WTC11 (cell line): ENCODE results near the gene CIB2. TPM values are rescaled to one million over a fixed set of nuclear protein-coding genes. Genes with fewer than 3 reads are reported as not detected.

Source experiments
- E2F5 ChIP-seq: sonication (generic); formaldehyde crosslinking; IDR thresholded peaks from 2 replicates; pipeline ENCODE4 v1.8.1; 2022; ENCODE audit warnings: mild to moderate bottlenecking, moderate library complexity, missing genetic modification reagents
- FOXP1 ChIP-seq: sonication (generic); formaldehyde crosslinking; IDR thresholded peaks from 2 replicates; pipeline ENCODE4 v1.8.0; 2022; ENCODE audit warnings: missing genetic modification reagents, mild to moderate bottlenecking, moderate library complexity, borderline replicate concordance
- GRHL2 ChIP-seq: fragments of 250-450 bp; sonication (Bioruptor Pico); IDR thresholded peaks from 2 replicates; pipeline ENCODE4 v1.8.0; 2022; ENCODE audit warnings: mild to moderate bottlenecking, moderate library complexity; ENCODE audit not compliant: insufficient replicate concordance, severe bottlenecking
- NR1H2 ChIP-seq: sonication (generic); formaldehyde crosslinking; IDR thresholded peaks from 2 replicates; pipeline ENCODE4 v1.9.0; 2021; ENCODE audit warnings: mild to moderate bottlenecking, moderate library complexity, missing genetic modification reagents
- OVOL2 ChIP-seq: fragments of 250-450 bp; sonication (Bioruptor Pico); IDR thresholded peaks from 2 replicates; pipeline ENCODE4 v1.9.0; 2021; ENCODE audit warnings: mild to moderate bottlenecking, borderline replicate concordance
- SMAD3 ChIP-seq: sonication (generic); formaldehyde crosslinking; IDR thresholded peaks from 2 replicates; pipeline ENCODE4 v1.8.0; 2022; ENCODE audit warnings: missing genetic modification reagents, mild to moderate bottlenecking, borderline replicate concordance
- ZNF219 ChIP-seq: sonication (generic); formaldehyde crosslinking; IDR thresholded peaks from 2 replicates; pipeline ENCODE4 v1.8.0; 2023; ENCODE audit warnings: missing genetic modification reagents, mild to moderate bottlenecking, borderline replicate concordance
- ZNF232 ChIP-seq: sonication (generic); formaldehyde crosslinking; IDR thresholded peaks from 2 replicates; pipeline ENCODE4 v1.8.0; 2022; ENCODE audit warnings: mild to moderate bottlenecking, missing genetic modification reagents
- ZNF263 ChIP-seq: sonication (generic); formaldehyde crosslinking; IDR thresholded peaks from 2 replicates; pipeline ENCODE4 v1.8.1; 2022; ENCODE audit warnings: low read depth, mild to moderate bottlenecking, moderate library complexity, missing genetic modification reagents
- ZNF416 ChIP-seq: fragments of 250-450 bp; sonication (Bioruptor Pico); IDR thresholded peaks from 2 replicates; pipeline ENCODE4 v1.9.0; 2021; ENCODE audit warnings: mild to moderate bottlenecking, inconsistent platforms
- total RNA-seq: library from RNA; stranded (reverse); gene quantifications from 3 replicates; pipeline ENCODE4 v1.2.3, GENCODE V29; 2021
- TF ChIP-seq, protein P1 (sequence below): fragments of 250-450 bp; sonication (Bioruptor Pico); IDR thresholded peaks from 2 replicates; pipeline ENCODE4 v1.9.0; 2021; ENCODE audit warnings: mild to moderate bottlenecking
- TF ChIP-seq, protein P2 (sequence below): sonication (generic); formaldehyde crosslinking; IDR thresholded peaks from 2 replicates; pipeline ENCODE4 v1.8.0; 2022; ENCODE audit warnings: mild to moderate bottlenecking, missing genetic modification reagents

The CIB2 gene
- total RNA-seq, 1 experiment from 2014 or later = 45.2 TPM

GRCh38 chr15:78054966-78055365 lies 76.3 kb downstream of the CIB2 start (continued):
- TF ChIP-seq, protein P1, sequence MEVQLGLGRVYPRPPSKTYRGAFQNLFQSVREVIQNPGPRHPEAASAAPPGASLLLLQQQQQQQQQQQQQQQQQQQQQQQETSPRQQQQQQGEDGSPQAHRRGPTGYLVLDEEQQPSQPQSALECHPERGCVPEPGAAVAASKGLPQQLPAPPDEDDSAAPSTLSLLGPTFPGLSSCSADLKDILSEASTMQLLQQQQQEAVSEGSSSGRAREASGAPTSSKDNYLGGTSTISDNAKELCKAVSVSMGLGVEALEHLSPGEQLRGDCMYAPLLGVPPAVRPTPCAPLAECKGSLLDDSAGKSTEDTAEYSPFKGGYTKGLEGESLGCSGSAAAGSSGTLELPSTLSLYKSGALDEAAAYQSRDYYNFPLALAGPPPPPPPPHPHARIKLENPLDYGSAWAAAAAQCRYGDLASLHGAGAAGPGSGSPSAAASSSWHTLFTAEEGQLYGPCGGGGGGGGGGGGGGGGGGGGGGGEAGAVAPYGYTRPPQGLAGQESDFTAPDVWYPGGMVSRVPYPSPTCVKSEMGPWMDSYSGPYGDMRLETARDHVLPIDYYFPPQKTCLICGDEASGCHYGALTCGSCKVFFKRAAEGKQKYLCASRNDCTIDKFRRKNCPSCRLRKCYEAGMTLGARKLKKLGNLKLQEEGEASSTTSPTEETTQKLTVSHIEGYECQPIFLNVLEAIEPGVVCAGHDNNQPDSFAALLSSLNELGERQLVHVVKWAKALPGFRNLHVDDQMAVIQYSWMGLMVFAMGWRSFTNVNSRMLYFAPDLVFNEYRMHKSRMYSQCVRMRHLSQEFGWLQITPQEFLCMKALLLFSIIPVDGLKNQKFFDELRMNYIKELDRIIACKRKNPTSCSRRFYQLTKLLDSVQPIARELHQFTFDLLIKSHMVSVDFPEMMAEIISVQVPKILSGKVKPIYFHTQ (CRISPR knock-in tag) = no peak
- no peak for TF ChIP-seq FOXP1 (CRISPR knock-in tag)
- TF ChIP-seq NR1H2 (CRISPR knock-in tag) = no peak
- TF ChIP-seq ZNF416 (CRISPR knock-in tag) = no peak
- no peak for TF ChIP-seq ZNF232 (CRISPR knock-in tag)
- TF ChIP-seq OVOL2 (CRISPR knock-in tag) = no peak
- TF ChIP-seq SMAD3 = no peak
- TF ChIP-seq E2F5 = no peak
- TF ChIP-seq ZNF263 (CRISPR knock-in tag) = no peak
- TF ChIP-seq, protein P2, sequence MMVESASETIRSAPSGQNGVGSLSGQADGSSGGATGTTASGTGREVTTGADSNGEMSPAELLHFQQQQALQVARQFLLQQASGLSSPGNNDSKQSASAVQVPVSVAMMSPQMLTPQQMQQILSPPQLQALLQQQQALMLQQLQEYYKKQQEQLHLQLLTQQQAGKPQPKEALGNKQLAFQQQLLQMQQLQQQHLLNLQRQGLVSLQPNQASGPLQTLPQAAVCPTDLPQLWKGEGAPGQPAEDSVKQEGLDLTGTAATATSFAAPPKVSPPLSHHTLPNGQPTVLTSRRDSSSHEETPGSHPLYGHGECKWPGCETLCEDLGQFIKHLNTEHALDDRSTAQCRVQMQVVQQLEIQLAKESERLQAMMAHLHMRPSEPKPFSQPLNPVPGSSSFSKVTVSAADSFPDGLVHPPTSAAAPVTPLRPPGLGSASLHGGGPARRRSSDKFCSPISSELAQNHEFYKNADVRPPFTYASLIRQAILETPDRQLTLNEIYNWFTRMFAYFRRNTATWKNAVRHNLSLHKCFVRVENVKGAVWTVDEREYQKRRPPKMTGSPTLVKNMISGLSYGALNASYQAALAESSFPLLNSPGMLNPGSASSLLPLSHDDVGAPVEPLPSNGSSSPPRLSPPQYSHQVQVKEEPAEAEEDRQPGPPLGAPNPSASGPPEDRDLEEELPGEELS (CRISPR knock-in tag) = no peak
- no peak for TF ChIP-seq ZNF219
- TF ChIP-seq GRHL2 (CRISPR knock-in tag) = no peak

Other genes starting within 250 kb of the CIB2 start
- gene TBC1D2B, start 53.7 kb downstream of the CIB2 start, total RNA-seq = 15.2 to 18.3 TPM (median 16.8 TPM) in 3 replicates
- not detected in 3 replicates for gene SH2D7, start 38.9 kb downstream of the CIB2 start, total RNA-seq
- 37.8 to 56.6 TPM (median 38.5 TPM) in 3 replicates for gene IDH3A, start 17.9 kb upstream of the CIB2 start, total RNA-seq
- 4.1 to 5.8 TPM (median 5.0 TPM) in 3 replicates for gene ACSBG1, start 103.1 kb upstream of the CIB2 start, total RNA-seq
- gene DNAJA4, start 133.1 kb upstream of the CIB2 start, total RNA-seq = 7.8 to 10.1 TPM (median 9.8 TPM) in 3 replicates
- gene SKIC8, start 168.2 kb upstream of the CIB2 start, total RNA-seq = 49.5 to 55.6 TPM (median 50.9 TPM) in 3 replicates
- gene CRABP1, start 208.9 kb upstream of the CIB2 start, total RNA-seq = 374 to 444 TPM (median 377 TPM) in 3 replicates